GM12872 (cell line): ENCODE measurements around the gene OSER1.

ENCODE experiments used
- TF ChIP-seq, protein P1 (sequence below): IDR thresholded peaks from 3 replicates; pipeline ENCODE4 v1.5.1; 2011; ENCODE audit warnings: low read depth, mild to moderate bottlenecking, low read length, moderate library complexity; ENCODE audit not compliant: insufficient read depth

Gene OSER1

DNA sequence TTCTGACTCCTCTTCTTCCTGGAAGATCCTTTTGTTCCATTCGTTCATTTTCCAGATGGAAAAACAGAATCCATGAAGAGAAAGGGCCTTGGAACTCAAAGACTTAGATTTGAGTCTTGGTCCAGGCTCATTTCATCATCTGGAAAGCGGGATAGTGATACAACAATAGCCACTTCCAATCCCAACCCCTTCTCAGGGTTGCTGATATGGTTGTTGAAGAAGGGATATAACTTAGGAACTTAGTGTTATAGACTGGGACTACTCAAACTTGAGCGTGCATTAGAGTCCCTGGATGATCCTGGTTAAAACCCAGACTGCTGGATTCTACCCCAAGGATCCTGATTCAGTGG is 37.8 kb upstream of the OSER1 start:
- TF ChIP-seq, protein P1, sequence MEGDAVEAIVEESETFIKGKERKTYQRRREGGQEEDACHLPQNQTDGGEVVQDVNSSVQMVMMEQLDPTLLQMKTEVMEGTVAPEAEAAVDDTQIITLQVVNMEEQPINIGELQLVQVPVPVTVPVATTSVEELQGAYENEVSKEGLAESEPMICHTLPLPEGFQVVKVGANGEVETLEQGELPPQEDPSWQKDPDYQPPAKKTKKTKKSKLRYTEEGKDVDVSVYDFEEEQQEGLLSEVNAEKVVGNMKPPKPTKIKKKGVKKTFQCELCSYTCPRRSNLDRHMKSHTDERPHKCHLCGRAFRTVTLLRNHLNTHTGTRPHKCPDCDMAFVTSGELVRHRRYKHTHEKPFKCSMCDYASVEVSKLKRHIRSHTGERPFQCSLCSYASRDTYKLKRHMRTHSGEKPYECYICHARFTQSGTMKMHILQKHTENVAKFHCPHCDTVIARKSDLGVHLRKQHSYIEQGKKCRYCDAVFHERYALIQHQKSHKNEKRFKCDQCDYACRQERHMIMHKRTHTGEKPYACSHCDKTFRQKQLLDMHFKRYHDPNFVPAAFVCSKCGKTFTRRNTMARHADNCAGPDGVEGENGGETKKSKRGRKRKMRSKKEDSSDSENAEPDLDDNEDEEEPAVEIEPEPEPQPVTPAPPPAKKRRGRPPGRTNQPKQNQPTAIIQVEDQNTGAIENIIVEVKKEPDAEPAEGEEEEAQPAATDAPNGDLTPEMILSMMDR = no peak

DNA sequence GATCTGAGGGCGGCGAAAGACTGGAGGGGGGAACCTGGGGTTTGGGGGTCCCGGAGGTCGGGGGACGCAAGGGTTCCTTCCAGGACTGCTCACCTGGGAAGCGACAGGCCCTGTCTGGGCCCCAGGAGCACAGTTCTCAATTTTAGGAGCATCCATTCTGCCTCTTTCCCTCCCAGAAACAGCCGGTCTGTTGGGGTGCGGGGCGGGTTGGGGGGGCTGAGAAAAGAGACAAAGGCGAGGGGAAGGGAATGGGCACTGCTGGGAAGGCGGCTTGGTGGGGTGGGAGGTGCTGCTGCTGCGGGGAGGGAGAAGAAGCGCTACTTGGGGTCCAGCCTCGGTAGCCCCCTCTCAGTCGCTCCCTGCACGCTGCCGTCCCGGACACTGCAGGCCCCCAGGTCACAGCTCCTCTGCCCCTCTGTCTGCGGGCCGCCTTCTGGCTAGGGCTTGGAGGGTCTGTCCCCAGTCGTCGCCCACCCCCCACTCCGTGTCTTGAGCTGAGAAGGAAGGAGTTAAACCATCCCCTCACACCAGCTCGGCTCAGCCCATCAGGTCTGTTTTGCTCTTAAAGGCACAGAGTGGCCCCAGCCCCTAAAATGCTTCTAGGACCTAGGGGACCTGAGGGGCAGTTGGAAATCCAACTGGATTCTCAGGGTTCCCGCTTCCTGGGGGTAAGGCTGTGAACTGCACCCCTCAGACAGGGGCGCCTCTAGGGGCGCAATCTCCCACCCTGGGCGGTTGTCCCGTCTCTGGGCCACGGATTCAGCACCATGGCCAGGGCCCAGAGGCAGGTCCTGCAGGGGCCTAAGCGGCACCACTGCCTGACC is 37.2 kb upstream of the OSER1 start:
- TF ChIP-seq, protein P1 = peak; percentile 57

DNA sequence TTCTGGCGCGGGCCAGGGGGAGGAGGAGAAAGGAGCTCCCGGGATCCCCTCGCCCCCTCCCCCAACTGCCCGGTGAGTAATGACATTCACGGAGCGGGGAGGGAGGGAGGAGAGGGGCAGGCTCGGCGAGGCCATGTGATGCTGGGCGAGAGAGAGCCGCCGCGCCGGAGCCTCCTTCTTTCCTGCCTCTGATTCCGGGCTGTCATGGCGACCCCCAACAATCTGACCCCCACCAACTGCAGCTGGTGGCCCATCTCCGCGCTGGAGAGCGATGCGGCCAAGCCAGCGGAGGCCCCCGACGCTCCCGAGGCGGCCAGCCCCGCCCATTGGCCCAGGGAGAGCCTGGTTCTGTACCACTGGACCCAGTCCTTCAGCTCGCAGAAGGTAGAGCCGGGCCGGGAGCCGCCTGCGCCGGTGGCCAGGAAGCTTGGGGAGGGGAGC is 36.6 kb upstream of the OSER1 start, which contains the start of gene GDAP1L1:
TSS of gene GDAP1L1 (plus strand) at position 178 of the 441 bp plus-strand sequence. CDS start at position 205, 27 bp downstream.
- TF ChIP-seq, protein P1 = no peak

DNA sequence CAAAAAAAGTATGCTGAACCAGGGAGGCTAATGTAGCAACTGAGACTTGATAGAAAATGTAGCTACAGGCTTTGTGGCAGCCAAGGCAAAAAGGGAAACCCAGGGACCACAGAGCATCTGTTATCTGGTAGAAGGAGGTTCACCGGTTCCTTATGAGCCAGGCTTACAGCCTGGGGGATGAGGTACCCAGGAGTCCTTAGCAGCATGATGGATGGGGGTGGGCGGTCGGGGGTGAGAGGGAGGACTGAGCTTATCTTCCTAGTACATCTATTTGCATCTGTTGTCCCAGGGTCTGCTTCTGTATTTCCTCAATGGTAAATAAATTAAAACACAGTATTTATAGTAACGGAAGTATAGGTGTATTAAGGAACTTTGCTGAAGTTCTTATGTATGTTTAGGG is 35.4 kb upstream of the OSER1 start:
- TF ChIP-seq, protein P1 = no peak

DNA sequence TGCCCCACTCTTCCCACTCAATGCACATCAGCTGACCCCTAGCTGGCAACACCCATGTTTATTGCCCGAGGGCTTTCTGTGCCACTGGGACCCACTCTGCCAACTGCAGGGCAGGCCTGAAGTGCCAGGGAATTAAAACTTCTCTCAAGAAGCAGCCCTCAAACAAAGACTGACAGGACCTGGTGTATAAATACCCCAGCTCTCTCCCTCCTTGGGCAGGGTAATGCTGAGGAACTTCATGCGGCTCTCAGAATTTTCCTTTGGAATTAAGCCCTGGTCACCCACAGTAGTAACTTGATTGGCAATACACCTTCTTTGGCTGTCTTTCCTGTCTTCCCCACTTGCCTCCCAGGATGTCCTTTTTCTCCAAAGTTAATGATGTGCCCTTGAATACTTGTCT is 31.2 kb upstream of the OSER1 start:
- TF ChIP-seq, protein P1 = no peak

DNA sequence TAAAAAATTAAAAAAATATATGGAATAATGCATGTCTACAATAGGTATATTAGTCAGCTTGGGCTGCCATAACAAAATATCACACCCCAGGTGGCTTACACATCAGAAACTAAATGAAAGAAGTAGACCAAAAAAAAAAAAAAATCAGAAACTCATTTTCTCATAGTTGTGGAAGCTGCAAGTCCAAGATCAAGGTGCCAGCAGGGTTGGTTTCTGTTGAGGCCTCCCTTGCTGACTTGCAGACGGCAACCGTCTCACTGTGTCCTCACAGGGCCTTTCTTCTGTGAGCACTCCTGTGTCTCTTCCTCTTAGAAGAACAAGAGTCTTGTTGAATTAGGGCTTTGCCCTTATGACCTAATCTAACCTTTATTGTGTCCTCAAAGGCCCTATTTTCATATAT is 25.1 kb upstream of the OSER1 start:
- TF ChIP-seq, protein P1 = no peak

DNA sequence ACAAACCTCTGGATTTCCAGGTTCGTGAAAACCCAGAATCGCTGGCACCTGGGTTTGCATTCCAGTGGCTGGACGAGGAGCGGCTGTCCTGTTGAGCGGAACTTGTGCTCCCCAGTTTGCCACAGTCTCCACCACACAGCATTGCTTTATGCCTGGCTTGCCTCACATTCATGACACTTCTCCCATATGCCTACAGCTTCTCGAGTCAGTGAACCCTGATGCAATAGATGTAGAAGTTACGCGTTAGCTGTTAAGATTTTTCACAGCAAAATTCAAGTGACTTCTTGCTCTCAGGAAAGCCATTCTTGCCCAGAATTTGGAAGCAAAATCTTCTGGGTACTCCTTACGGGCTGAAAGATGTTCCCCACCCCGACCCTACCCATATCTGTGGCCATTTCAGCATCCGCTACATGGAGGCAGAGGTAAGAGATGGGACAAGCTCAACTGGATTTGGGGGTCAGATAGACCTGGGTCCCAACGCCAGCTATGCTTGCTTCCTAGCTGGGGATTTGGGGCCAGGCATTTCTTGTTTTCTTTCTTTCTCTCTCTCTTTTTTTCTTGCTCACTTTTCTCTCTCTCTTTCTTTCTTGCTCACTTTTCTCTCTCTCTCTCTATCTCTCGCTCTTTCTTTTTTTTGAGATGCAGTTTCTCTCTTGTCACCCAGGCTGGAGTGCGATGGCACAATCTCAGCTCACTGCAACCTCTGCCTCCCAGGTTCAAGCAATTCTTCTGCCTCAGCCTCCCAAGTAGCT is 24.2 kb upstream of the OSER1 start:
- TF ChIP-seq, protein P1 = no peak
